ENCODE measurements around the gene C18orf63.

The C18orf63 gene

DNA sequence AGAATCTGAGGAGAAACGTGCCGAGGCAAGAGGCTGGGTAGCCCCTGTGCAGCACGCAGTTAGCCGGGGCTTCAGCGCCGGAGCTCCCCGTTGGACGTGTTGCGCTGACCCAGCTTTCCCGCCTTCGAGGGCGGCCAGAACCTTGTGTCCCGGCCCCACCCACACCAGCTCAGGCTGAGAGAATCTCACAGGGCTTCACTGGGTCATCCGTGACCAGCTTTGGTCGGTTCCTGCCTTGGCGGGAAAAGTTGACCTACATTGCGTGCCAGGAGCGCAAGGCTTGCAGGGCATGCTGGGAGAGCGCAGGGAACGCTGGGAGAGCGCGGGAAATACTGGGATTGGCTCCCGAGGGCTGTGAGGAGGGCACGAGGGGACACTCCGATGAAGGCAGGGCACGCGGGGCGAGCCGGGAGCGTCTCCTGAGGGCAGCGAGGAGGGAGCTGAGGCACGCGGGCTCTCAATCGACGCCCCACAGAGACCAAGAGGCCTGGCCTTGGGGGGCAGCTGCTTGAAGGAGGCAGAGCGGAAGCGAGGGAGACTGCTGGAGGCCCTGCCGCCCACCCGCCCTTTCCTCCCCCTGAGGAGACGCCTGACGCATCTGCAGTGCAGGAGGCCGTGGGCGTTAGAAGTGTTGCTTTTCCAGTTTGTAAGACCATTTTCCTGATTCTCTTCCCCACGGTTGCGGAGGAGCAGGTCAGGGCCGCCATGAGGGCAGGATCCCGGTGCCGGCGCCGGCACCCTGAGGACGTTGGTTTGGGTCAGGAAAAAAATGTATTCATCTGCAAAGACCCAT lies at the start of gene C18orf63:
Gene C18orf63, plus strand, starts transcription at position 376 of the 793 bp plus-strand sequence. CDS start 2,027 bp downstream, outside the sequence.
- Histone ChIP-seq H3K27ac (ENCODE audit: low read length) (no peak within 1 kb of the TSS), H3K36me3 (ENCODE audit: control insufficient read depth in 1 of 2, insufficient read depth in 2 of 2, low read length in 2 of 2) (no peaks in the 10 kb centered on the region), H3K27me3 (ENCODE audit: low read depth, low read length) (no peaks in the 10 kb centered on the region), H3K4me1 (ENCODE audit: control insufficient read depth in 1 of 2, insufficient read depth in 2 of 2, low read length in 2 of 2) (peaks cover 0 to 5% of the 10 kb centered on the region in 2 donors), H3K4me3 (ENCODE audit: low read depth in 1 of 2, low read length in 2 of 2) (no peak within 1 kb of the TSS), H3K9me3 (ENCODE audit: control insufficient read depth in 1 of 2, low read length in 2 of 2) (no peaks in the 10 kb centered on the region)

DNA sequence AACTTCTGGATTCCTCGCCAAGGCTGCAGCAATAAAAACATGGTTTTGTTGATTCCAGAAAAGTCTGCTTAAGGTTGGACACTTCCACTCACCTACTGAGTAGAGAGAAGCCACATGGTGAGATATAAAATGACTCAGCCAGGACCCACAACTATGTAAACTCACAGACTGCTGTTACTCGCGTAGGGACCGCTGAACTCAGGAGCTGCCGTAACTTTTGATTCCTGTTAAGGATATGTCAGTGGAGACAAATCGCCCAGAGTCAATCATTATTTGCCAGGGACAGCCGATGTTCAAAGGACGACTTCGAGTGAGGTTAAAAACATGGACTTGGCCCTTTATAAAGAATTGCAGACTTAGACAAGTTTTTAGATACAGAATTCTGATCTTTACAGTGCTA lies 49.5 kb upstream of the C18orf63 start:
- Histone ChIP-seq H3K36me3 (ENCODE audit: control insufficient read depth in 1 of 2, insufficient read depth in 2 of 2, low read length in 2 of 2) (peaks cover 6 to 17% of the 10 kb centered on the region in 2 donors), H3K27ac (ENCODE audit: low read length) (no peak overlapping the region), H3K4me3 (ENCODE audit: low read depth in 1 of 2, low read length in 2 of 2) (no peak overlapping the region), H3K4me1 (ENCODE audit: control insufficient read depth in 1 of 2, insufficient read depth in 2 of 2, low read length in 2 of 2) (peaks cover 5 to 11% of the 10 kb centered on the region in 2 donors), H3K9me3 (ENCODE audit: control insufficient read depth in 1 of 2, low read length in 2 of 2) (no peaks in the 10 kb centered on the region), H3K27me3 (ENCODE audit: low read depth, low read length) (no peaks in the 10 kb centered on the region)

DNA sequence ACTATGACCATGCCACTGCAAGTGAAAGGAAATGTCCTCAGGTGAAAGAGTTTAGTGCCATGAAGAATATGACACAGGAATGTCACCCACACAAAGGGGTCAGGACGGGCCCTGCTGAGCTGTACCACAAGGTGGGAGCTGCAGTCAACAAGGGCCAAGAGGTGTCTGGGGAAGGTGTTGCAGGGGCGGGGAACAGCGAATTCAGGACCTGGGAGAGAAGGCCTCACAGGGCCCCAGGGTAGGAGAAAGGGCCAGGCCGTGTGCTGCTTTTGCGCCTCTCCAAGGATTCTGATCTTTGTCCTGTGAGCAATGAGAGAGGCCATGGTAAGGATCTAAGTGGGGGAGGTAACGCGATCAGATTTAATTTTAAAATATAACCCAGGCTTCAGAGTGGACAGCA lies 47.5 kb upstream of the C18orf63 start:
- no peaks in the 10 kb centered on the region for H3K9me3 ChIP-seq (ENCODE audit: control insufficient read depth in 1 of 2, low read length in 2 of 2)
- H3K4me1 ChIP-seq (ENCODE audit: control insufficient read depth in 1 of 2, insufficient read depth in 2 of 2, low read length in 2 of 2): peaks cover 5 to 14% of the 10 kb centered on the region in 2 donors

DNA sequence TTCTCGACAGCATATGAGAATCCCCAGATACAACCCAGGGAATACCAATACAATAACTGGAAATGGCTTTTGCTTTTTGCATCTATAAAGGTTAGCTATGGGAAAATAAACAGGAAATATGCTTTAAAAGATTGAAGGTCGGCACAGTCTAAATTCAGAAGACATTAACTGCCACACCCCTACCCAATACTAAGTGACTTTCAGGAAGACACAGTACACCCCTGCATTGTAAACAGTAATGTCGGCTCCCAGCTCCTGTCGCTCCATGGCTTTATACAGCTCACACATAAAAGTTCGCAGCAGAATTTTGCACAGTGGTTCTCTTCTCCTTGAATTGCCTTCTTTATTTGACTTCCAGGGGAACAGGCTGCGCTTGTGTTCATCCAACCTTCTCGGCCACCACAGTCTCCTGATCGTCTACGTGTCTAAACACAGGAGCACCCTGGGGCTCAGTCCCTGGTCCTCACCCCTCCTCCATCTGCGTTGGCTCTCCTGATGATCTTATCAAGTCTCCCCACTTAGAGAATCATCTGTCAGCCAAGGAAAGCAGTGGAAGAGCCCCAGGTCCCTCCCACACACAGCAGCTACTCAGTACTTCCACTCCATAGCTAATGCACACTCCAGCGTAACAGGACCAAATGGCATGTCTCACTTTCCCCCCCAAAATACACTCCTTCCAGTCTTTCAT lies 46.6 kb upstream of the C18orf63 start:
- Histone ChIP-seq H3K4me3 (ENCODE audit: low read depth in 1 of 2, low read length in 2 of 2) (no peak overlapping the region), H3K9me3 (ENCODE audit: control insufficient read depth in 1 of 2, low read length in 2 of 2) (no peaks in the 10 kb centered on the region), H3K36me3 (ENCODE audit: control insufficient read depth in 1 of 2, insufficient read depth in 2 of 2, low read length in 2 of 2) (peaks cover 0 to 5% of the 10 kb centered on the region in 2 donors), H3K27me3 (ENCODE audit: low read depth, low read length) (no peaks in the 10 kb centered on the region), H3K4me1 (ENCODE audit: control insufficient read depth in 1 of 2, insufficient read depth in 2 of 2, low read length in 2 of 2) (peaks cover 5 to 22% of the 10 kb centered on the region in 2 donors), H3K27ac (ENCODE audit: low read length) (no peak overlapping the region)

More for the DNA sequence above, 47.5 kb upstream of the C18orf63 start:
- Histone ChIP-seq H3K27me3 (ENCODE audit: low read depth, low read length) (no peaks in the 10 kb centered on the region), H3K27ac (ENCODE audit: low read length) (no peak overlapping the region), H3K36me3 (ENCODE audit: control insufficient read depth in 1 of 2, insufficient read depth in 2 of 2, low read length in 2 of 2) (peaks cover 0 to 5% of the 10 kb centered on the region in 2 donors), H3K4me3 (ENCODE audit: low read depth in 1 of 2, low read length in 2 of 2) (no peak overlapping the region)

DNA sequence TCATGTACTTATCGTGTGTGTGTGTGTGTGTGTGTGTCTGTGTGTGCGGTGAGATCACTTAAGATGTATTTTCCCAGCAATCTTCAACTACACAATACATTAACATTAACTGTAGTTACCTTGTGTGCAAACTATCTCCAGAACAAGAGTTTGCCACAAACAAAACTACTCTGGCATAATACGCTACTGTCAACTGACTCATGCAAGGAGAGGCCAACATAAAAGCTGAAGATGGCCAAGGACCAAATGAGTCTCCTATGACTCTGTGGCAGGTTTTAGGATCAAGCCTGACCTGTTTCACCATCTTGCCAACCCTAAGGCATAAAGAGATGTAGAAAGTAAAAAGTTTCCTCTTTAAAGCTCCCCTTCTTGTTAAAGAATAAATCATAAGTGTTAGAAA lies 44.0 kb upstream of the C18orf63 start:
- Histone ChIP-seq H3K9me3 (ENCODE audit: control insufficient read depth in 1 of 2, low read length in 2 of 2) (no peaks in the 10 kb centered on the region), H3K4me3 (ENCODE audit: low read depth in 1 of 2, low read length in 2 of 2) (no peak overlapping the region), H3K36me3 (ENCODE audit: control insufficient read depth in 1 of 2, insufficient read depth in 2 of 2, low read length in 2 of 2) (peaks cover 0 to 5% of the 10 kb centered on the region in 2 donors), H3K27me3 (ENCODE audit: low read depth, low read length) (no peaks in the 10 kb centered on the region), H3K4me1 (ENCODE audit: control insufficient read depth in 1 of 2, insufficient read depth in 2 of 2, low read length in 2 of 2) (peaks cover 5 to 36% of the 10 kb centered on the region in 2 donors), H3K27ac (ENCODE audit: low read length) (no peak overlapping the region)

DNA sequence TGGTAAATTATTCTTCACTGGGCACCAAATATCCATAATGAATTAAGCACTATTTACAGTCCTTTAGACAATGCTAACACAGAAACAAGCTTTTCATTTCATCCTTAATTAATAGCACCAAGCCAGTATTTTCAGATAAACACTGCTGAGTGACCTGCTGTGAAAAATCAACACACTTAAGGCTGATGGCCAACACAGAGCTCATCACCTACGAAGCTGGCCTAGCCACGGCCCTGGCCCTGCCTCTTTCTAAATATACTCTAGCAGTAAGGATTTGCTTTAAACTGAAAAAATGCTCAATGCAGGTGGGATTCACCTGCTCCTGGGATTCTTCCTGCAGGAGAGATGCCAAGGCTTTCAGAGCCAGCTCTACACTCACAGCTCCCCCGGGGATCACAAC lies 42.2 kb upstream of the C18orf63 start:
- Histone ChIP-seq H3K4me3 (ENCODE audit: low read depth in 1 of 2, low read length in 2 of 2) (no peak overlapping the region), H3K27me3 (ENCODE audit: low read depth, low read length) (no peaks in the 10 kb centered on the region), H3K27ac (ENCODE audit: low read length) (no peak overlapping the region), H3K36me3 (ENCODE audit: control insufficient read depth in 1 of 2, insufficient read depth in 2 of 2, low read length in 2 of 2) (peaks cover 0 to 5% of the 10 kb centered on the region in 2 donors), H3K9me3 (ENCODE audit: control insufficient read depth in 1 of 2, low read length in 2 of 2) (no peaks in the 10 kb centered on the region), H3K4me1 (ENCODE audit: control insufficient read depth in 1 of 2, insufficient read depth in 2 of 2, low read length in 2 of 2) (peaks cover 5 to 52% of the 10 kb centered on the region in 2 donors)

DNA sequence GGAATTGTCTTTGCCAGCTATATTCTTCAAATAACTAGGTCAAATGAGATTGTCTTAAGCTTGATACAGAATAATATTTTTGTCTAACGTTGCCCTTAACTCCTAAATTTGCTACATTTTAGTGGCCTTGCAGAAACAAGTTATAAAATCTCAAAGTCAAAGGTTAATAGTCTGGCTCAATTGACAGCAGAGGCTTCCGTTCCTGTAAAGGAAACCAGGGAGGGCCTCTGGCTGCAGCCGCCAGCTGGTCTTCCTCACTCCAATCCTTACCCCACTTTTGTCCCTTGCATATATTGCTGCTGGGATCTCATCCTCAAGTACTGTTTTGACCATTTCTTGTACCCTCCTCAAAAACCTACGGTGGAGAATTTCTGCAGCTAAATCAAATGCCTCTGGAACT lies 40.9 kb upstream of the C18orf63 start:
- Histone ChIP-seq H3K4me1 (ENCODE audit: control insufficient read depth in 1 of 2, insufficient read depth in 2 of 2, low read length in 2 of 2) (peaks cover under 1 to 49% of the 10 kb centered on the region in 2 donors), H3K27me3 (ENCODE audit: low read depth, low read length) (no peaks in the 10 kb centered on the region), H3K27ac (ENCODE audit: low read length) (no peak overlapping the region), H3K4me3 (ENCODE audit: low read depth in 1 of 2, low read length in 2 of 2) (no peak overlapping the region), H3K9me3 (ENCODE audit: control insufficient read depth in 1 of 2, low read length in 2 of 2) (no peaks in the 10 kb centered on the region), H3K36me3 (ENCODE audit: control insufficient read depth in 1 of 2, insufficient read depth in 2 of 2, low read length in 2 of 2) (no peaks in the 10 kb centered on the region)

DNA sequence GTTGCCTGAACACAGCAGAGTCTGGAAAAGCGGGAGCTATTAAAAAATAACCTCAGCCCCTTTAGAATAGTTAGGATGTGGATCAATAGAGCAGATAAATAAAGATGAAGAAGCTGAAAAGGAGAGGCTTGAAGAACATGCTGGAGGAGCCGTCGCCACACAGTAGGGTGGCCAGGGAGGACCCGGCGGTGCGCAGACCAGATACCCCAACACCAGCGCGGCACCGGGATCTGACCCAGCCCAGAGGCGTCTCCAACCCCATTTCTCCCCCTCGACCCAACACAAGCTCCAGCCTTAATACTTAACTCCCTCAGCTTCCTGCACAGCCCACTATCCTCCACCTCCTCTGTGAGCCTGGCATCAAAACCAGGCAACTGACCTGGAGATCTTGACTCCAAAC lies 39.9 kb upstream of the C18orf63 start:
- H3K4me3 ChIP-seq (ENCODE audit: low read depth in 1 of 2, low read length in 2 of 2): no peak overlapping the region
- H3K36me3 ChIP-seq (ENCODE audit: control insufficient read depth in 1 of 2, insufficient read depth in 2 of 2, low read length in 2 of 2): no peaks in the 10 kb centered on the region
- no peaks in the 10 kb centered on the region for H3K27me3 ChIP-seq (ENCODE audit: low read depth, low read length)
- peaks cover 0 to 46% of the 10 kb centered on the region in 2 donors for H3K4me1 ChIP-seq (ENCODE audit: control insufficient read depth in 1 of 2, insufficient read depth in 2 of 2, low read length in 2 of 2)
- no peak overlapping the region for H3K27ac ChIP-seq (ENCODE audit: low read length)
- no peaks in the 10 kb centered on the region for H3K9me3 ChIP-seq (ENCODE audit: control insufficient read depth in 1 of 2, low read length in 2 of 2)

DNA sequence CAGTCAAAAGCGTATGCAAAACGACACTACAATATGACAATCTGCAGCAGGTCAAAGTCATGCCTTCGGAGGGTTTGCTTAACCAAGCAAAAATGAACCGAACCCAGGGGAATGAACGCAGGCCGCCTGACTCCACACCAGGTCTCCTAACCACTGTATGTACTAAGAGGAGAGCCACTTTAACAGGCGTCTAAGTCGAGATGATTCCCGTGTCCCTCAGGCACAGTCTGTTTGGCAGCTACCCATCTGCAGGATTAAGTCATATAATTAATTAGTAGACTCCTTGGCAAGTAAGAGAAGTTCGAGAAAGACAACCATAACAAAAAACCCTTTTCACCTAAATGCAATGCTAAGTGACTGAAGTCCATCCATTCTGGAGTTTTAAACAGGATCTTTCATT lies 39.0 kb upstream of the C18orf63 start:
- Histone ChIP-seq H3K4me1 (ENCODE audit: control insufficient read depth in 1 of 2, insufficient read depth in 2 of 2, low read length in 2 of 2) (peaks cover 3 to 53% of the 10 kb centered on the region in 2 donors), H3K9me3 (ENCODE audit: control insufficient read depth in 1 of 2, low read length in 2 of 2) (no peaks in the 10 kb centered on the region), H3K27ac (ENCODE audit: low read length) (no peak overlapping the region), H3K4me3 (ENCODE audit: low read depth in 1 of 2, low read length in 2 of 2) (no peak overlapping the region), H3K36me3 (ENCODE audit: control insufficient read depth in 1 of 2, insufficient read depth in 2 of 2, low read length in 2 of 2) (no peaks in the 10 kb centered on the region), H3K27me3 (ENCODE audit: low read depth, low read length) (no peaks in the 10 kb centered on the region)

DNA sequence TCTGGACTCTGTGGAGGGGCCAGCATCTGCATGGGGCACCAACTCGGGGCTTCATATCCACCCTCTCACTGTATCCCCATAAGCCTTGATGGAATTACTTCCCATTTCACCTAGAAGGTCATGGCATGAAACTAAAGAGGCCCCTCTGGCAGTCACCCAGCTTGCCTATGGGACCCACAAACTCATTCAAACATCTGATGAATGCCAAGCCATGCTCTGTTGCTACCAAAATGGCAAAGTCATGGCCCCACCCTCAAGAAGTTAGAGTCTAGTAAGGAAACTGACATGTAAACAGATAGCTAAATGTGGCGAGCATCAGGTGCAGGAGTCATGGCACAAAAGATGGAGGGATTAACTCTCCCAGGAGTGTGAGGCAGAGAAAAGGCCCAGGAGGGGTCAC lies 38.3 kb upstream of the C18orf63 start:
- no peaks in the 10 kb centered on the region for H3K9me3 ChIP-seq (ENCODE audit: control insufficient read depth in 1 of 2, low read length in 2 of 2)
- no peaks in the 10 kb centered on the region for H3K36me3 ChIP-seq (ENCODE audit: control insufficient read depth in 1 of 2, insufficient read depth in 2 of 2, low read length in 2 of 2)
- no peak overlapping the region for H3K27ac ChIP-seq (ENCODE audit: low read length)
- H3K4me1 ChIP-seq (ENCODE audit: control insufficient read depth in 1 of 2, insufficient read depth in 2 of 2, low read length in 2 of 2): peaks cover 10 to 60% of the 10 kb centered on the region in 2 donors
- H3K4me3 ChIP-seq (ENCODE audit: low read depth in 1 of 2, low read length in 2 of 2): no peak overlapping the region
- no peaks in the 10 kb centered on the region for H3K27me3 ChIP-seq (ENCODE audit: low read depth, low read length)

DNA sequence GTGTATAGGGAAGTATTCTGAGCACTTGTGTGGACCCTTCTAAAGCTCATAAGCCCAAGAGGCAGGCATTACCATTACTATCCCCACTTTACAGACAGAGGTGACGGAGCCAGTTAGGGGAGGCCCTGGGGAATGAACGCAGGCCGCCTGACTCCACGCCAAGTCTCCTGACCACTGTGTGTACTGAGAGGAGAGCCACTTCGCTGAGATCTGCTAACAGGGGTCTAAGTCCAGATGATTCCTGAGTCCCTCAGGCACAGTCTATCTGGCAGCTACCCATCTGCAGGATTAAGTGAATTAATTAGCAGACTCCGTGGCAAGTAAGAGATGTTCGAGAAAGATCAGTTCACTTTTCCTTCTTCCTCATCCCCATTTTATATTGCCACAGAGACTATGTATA lies 37.6 kb upstream of the C18orf63 start:
- H3K9me3 ChIP-seq (ENCODE audit: control insufficient read depth in 1 of 2, low read length in 2 of 2): no peaks in the 10 kb centered on the region
- H3K4me3 ChIP-seq (ENCODE audit: low read depth in 1 of 2, low read length in 2 of 2): no peak overlapping the region
- H3K27ac ChIP-seq (ENCODE audit: low read length): no peak overlapping the region
- peaks cover 17 to 66% of the 10 kb centered on the region in 2 donors for H3K4me1 ChIP-seq (ENCODE audit: control insufficient read depth in 1 of 2, insufficient read depth in 2 of 2, low read length in 2 of 2)
- H3K36me3 ChIP-seq (ENCODE audit: control insufficient read depth in 1 of 2, insufficient read depth in 2 of 2, low read length in 2 of 2): no peaks in the 10 kb centered on the region
- H3K27me3 ChIP-seq (ENCODE audit: low read depth, low read length): no peaks in the 10 kb centered on the region
